Measurements from ENCODE around the gene PCBP2.
"Not testable (repeated sequence)": the region's sequence is repeated elsewhere in the genome, so short reads cannot be mapped to it uniquely, and the experiment has no call there.

GRCh38 chr12:53435326-53435725, 16.6 kb upstream of the PCBP2 start:
- not testable (repeated sequence) for TF ChIP-seq MAX (IDR thresholded peaks at IDR 0.05); EP300 (IDR thresholded peaks at IDR 0.05; ENCODE audit: borderline replicate concordance); CREB1 (IDR thresholded peaks at IDR 0.05; ENCODE audit: low read depth); RAD21 (IDR thresholded peaks at IDR 0.05; ENCODE audit: low read depth); YY1 (IDR thresholded peaks at IDR 0.05; ENCODE audit: low read depth); USF1 (IDR thresholded peaks at IDR 0.05); FOXM1 (IDR thresholded peaks at IDR 0.05; ENCODE audit: borderline replicate concordance, low read depth); REST (IDR thresholded peaks at IDR 0.05; ENCODE audit: low read depth); TCF12 (IDR thresholded peaks at IDR 0.05; ENCODE audit: low read depth); TEAD4 (IDR thresholded peaks at IDR 0.05); TAF1 (IDR thresholded peaks at IDR 0.05; ENCODE audit: low read depth); ZBTB7A (IDR thresholded peaks at IDR 0.05; ENCODE audit: low read depth); NFIC (IDR thresholded peaks at IDR 0.05)
- TF ChIP-seq CEBPB (IDR thresholded peaks at IDR 0.05) = 0 out of 2 replicates have a peak, but pooled peaks have one; percentile 40
